T follicular helper cell (primary cell): ENCODE results near the gene SHH.

Experiments
- DNase-seq: peaks from one replicate; pipeline ENCODE4 v3.0.0-alpha.2; 2020; ENCODE audit warnings: low read depth
- total RNA-seq, 2 experiments: gene quantifications; one replicate each; lab custom pipeline; 2026; lab: John Stamatoyannopoulos, UW

SHH gene
- total RNA-seq = 0 reads per million in 2 experiments

- DNase-seq = no peak
These were observed at the start of gene SHH for GRCh38 chr7:155811895-155812761. Gene SHH, minus strand, starts transcription at chr7:155812463. Its CDS starts 341 bp downstream, at chr7:155812122.

DNA sequence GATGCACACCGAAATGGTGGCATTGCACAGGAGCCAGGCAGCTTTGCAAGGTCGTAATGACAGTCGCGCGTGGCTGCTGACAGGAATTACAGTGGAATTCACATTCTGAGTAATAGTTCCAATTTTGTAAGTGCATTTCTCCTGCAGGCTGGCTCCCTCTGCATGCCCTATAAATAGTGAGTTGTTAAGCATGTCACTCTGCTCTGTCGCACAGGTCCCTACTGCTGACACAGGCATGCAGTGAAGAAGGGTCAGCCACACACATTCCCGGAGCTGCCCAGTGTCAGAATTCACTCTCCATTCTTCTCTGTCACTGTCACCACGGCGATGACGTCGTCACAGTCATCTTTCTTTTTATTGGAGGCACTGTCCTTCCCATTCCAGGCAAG, 49.2 kb upstream of the SHH start:
- no peak for DNase-seq

GRCh38 chr7:155860840-155861479, 48.7 kb upstream of the SHH start:
- no peak for DNase-seq

DNA sequence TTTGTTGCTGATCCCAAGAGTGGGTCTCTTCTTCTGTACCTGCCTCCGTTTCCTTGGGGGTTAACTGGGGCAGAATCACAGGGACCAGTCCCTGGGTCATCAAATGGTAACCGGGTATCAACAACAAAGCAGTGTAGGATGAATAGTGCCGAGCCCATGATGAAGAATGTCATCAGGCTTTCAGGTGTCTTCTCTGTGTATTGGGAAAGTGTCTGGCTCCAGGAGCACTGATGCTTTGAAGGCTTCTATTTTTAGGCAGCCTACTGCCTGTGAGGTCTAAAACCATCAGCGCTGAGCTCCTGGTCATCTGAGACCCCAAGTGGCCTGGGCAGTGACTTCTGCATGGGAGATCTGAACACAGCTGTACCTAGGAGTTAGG, 48.2 kb upstream of the SHH start:
- no peak for DNase-seq

DNA sequence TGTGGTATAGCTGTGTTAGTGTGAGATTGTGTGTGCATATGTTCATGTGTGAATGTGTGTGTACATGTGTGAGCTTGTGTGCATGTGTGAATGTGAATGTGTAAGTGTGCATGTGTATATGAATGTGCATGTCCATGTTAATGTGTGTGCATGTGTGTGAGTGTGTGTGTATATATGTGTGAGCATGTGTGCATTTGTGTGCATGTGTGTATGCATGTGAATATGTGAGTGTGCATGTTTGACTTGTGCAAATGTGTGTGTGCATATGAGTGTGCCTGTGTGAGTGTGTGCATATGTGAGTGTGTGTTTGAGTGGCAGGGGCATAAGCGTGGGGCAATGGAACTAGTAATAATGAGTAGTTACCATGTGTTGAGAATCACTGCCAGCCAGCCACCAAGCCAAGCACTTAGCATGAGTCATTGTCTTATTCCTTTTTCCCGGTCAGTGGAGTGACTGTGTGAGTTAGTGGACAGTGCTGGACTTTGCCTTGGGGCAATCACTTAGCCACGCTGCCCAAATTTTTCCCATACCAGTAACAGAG, 46.3 kb upstream of the SHH start:
- no peak for DNase-seq

- no peak for DNase-seq
These were observed 44.9 kb upstream of the SHH start for GRCh38 chr7:155857141-155857540.

DNA sequence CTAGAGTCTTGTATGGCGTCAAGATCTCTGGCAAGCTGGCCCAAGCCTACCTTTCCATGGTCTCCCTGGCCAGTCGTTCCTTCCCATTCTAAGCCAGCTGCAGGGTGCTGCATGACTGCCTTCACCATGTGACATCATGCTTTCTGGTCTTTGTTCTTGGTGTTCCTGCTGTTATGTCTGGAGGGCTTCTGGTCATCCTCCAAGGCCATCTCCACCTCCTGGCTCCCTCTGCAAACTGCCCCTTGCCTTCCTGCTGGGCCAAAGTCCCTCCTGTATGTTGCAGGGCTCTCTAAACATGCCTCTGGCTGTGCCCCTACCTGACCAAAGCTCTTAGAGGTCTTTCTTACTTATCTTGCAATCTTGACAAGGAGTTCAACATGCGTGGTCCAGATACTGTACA, 44.4 kb upstream of the SHH start:
- DNase-seq = no peak

- DNase-seq = no peak
These were observed 40.4 kb upstream of the SHH start for GRCh38 chr7:155852426-155853301.

- no peak for DNase-seq
These were observed 39.6 kb upstream of the SHH start for GRCh38 chr7:155851892-155852291.

GRCh38 chr7:155850766-155851678, 38.8 kb upstream of the SHH start:
- no peak for DNase-seq

- no peak for DNase-seq
These were observed 37.8 kb upstream of the SHH start for GRCh38 chr7:155850001-155850436.

DNA sequence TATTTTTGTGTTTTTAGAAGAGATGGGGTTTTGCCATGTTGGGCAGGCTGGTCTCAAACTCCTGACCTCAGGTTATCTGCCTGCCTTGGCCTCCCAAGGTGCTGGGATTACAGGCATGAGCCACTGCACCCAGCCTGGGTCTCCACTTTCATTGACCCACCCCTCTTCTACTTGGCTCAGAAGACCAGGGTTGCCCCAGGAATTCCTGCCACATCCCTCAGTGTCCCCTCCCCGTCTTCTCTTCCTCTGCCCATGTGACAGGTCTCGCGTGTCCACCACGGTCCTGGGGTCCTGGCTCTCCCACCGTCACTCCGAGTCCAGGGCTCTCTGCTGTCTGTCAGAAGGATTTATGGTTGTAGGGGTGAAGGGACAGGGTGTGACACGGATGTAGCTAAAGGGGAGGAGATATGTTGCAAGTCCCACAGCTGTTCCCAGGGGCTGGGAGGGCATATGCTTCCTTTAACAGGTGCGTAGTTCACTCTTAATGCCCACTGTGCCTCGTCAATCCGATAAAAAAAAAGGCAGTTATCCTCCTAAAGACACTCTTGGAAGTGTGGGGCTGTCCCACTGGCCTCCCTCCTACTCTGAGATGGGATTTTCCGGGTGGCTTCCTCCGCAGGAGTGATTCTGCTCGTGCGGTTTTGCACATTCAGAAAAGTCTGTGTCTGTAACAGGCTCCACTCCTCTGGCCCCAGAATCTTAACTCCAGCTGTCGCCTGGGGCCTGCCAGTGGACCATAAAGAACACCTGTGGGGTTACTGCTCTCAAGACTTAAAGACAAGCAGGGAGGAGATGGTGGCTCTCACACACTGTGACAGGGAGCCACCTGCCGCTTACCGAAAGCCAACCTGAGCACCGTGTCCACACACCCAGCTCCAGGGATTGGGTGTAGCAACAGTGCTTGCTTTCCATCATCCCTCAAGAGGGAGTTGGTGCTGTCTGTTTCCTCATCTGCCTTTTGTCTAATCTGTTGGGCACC, 36.7 kb upstream of the SHH start:
- DNase-seq = no peak

DNA sequence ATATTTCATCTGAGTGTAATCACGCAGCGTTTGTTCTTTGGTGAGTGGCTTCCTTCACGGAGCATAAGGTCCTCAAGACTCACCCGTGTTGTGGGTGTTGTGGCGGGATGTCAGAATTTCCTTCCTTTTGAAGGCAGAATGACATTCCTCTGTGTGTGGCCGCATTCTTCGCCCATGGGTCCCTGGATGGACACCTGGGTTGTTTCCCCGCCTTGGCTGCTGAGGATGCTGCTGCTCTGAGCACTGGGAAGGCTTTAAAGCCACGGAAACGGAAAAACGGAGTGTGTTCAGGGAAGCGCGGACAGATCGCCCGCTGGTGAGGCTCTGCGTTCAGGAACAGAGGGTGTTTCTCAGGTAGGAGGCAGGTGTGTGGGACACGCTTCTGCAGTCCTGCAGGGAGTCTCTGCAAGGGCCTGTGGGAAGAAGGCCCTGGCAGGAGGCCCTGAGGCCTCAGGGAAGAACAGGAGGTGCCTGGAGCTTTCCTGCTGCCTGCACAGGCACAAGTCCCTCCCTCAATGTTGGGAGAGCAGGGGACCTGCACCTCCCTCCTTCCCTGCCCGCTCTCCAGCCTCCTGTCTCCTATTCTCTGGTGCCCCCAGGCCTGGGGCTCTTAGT, 35.7 kb upstream of the SHH start:
- DNase-seq = no peak

GRCh38 chr7:155846936-155847335, 34.7 kb upstream of the SHH start:
- no peak for DNase-seq

DNA sequence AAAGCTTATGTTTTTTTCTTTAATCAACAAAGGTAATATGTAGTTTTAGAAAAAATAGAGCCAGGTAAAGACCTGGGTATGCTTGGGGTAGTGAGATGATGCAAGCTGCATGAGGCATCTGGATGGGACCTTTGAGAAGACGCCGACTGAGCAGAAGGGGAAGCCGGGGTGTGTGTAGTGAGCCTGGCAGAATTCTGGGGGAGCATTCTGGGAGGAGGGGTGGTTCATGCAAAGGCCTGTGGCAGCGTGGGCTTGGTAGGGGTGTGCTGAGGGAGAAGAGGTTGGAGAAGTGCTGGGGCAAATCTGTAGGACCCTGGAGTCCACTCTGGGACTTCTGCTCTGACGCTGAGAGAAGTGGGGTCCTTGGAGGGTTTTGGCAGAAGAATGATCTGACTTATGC, 33.9 kb upstream of the SHH start:
- no peak for DNase-seq

GRCh38 chr7:155845226-155845625, 33.0 kb upstream of the SHH start:
- no peak for DNase-seq

- no peak for DNase-seq
These were observed 32.3 kb upstream of the SHH start for GRCh38 chr7:155844526-155844925.

- no peak for DNase-seq
These were observed 31.8 kb upstream of the SHH start for GRCh38 chr7:155844019-155844453.

GRCh38 chr7:155843426-155844018, 31.3 kb upstream of the SHH start:
- no peak for DNase-seq
